NB4 (cell line): ENCODE data around the gene ARR3.
A peak's percentile ranks its signal among the peaks of the same experiment; 100 is the strongest.

Source experiments
- POLR2A ChIP-seq: IDR thresholded peaks from 2 replicates; pipeline ENCODE4 v1.6.1; 2011; ENCODE audit warnings: mild to moderate bottlenecking; ENCODE audit not compliant: insufficient read length; ENCODE audit errors: extremely low read depth
- TF ChIP-seq, protein P1 (sequence below): IDR thresholded peaks from one replicate; pipeline ENCODE4 v1.5.1; 2012; ENCODE audit warnings: low read depth, low read length
- TF ChIP-seq, protein P2 (sequence below): IDR thresholded peaks from 2 replicates; pipeline ENCODE4 v1.6.1; 2011; ENCODE audit warnings: low read depth, low read length

DNA sequence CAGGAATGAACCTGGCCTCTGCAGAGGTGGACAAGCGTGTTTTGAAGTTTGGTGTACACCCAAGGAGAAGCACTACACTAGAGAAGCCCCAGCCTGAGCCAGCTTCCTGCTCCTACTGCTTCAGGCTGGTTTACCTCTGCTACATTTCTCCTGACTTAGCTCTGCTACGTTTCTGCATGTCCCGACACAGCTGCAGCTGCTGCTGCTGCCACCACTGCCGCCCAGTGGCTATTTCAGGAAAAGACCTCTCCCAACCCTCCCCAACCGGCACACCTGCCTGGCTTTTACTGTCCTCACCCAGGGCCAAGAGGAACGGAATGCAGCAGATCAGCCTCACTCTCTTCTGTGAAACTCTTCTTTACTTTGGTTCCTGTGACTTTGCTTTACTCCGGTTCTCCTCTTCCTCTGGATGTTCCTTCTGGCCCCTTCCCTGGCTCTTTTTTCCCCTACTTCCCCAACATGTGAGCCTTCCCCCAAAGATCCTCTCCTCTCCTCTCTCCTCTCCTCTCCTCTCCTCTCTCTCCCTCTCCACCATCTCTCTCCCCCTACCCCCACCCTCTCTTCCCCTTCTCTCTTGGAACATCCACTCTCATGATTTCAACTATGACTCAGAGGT, 5.1 kb upstream of the ARR3 start:
- TF ChIP-seq, protein P1, sequence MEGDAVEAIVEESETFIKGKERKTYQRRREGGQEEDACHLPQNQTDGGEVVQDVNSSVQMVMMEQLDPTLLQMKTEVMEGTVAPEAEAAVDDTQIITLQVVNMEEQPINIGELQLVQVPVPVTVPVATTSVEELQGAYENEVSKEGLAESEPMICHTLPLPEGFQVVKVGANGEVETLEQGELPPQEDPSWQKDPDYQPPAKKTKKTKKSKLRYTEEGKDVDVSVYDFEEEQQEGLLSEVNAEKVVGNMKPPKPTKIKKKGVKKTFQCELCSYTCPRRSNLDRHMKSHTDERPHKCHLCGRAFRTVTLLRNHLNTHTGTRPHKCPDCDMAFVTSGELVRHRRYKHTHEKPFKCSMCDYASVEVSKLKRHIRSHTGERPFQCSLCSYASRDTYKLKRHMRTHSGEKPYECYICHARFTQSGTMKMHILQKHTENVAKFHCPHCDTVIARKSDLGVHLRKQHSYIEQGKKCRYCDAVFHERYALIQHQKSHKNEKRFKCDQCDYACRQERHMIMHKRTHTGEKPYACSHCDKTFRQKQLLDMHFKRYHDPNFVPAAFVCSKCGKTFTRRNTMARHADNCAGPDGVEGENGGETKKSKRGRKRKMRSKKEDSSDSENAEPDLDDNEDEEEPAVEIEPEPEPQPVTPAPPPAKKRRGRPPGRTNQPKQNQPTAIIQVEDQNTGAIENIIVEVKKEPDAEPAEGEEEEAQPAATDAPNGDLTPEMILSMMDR: peak; percentile 75
- TF ChIP-seq POLR2A: no peak
- TF ChIP-seq, protein P2, sequence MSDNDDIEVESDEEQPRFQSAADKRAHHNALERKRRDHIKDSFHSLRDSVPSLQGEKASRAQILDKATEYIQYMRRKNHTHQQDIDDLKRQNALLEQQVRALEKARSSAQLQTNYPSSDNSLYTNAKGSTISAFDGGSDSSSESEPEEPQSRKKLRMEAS: no peak
